ENCODE measurements around the gene THEMIS.
"Not testable (repeated sequence)": the region's sequence is repeated elsewhere in the genome, so short reads cannot be mapped to it uniquely, and the experiment has no call there.

Gene THEMIS

DNA sequence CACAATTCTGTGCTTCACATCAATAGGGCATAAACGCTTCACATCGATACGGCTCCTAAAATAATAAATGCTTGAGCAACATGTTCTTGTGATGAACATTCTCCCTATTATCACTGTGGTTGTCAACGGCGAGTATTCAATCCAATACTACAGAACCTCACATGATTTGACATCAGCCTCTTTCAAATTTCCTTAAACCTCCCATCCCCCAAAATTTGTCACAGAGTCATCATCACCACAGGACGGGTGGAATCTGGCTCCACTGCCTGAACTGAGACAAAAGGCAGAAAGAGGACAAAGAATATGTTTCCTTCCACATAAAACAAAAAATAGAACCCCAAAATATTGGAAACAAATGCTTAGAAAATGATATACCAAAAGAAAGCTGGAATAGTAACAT is 7.3 kb downstream of the THEMIS start:
- Histone ChIP-seq H3K36me3 (ENCODE audit: insufficient read depth, insufficient read length, low read length) (no peaks in the 10 kb centered on the region), H3K9me3 (ENCODE audit: insufficient read depth, low read length) (no peaks in the 10 kb centered on the region), H3K9ac (ENCODE audit: insufficient read length, low read depth) (no peak overlapping the region), H3K27me3 (ENCODE audit: insufficient read depth, insufficient read length) (no peaks in the 10 kb centered on the region), H3K4me3 (ENCODE audit: insufficient read length, low read depth) (no peak overlapping the region), H3K4me1 (ENCODE audit: insufficient read depth, insufficient read length) (no peaks in the 10 kb centered on the region)
- no peak for TF ChIP-seq ZNF274 (IDR thresholded peaks at IDR 0.05; ENCODE audit: low read depth, low read length)
- no peak for TF ChIP-seq YY1 (IDR thresholded peaks at IDR 0.05; ENCODE audit: insufficient read depth, insufficient read length)
- TF ChIP-seq SUZ12 (IDR thresholded peaks at IDR 0.05; ENCODE audit: extremely low read depth, insufficient read depth, insufficient read length): no peak
- DNase-seq (ENCODE audit: low read depth, low spot score): no peak

DNA sequence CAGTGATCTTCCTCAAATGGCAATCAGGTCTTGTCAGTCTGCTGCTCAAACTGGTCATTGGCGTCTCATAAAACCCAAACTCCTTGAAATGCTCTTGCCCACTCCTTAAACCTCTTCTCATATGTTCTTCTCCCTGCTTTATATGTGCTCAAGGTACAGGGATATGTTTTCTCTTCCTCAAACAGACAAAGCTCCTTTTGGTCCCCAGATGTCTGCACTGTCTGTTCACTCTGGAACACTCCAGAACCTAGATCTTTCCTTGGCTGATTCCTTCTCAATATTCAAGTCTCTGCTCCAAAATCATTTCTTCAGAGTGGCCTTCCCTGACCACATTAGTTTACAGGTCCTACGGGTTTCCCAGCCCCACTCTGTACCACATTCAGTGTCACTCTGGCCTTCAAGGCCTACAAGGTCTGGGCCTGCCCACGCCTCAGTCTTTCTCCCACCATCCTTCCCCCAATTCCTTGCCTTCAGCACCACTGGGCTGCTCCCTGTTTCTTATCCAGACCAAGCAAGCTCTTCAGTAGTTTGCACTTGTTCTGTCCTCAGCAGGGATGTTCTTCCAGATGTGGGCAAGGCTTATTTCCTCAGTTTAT is 9.0 kb downstream of the THEMIS start:
- no peak overlapping the region for H3K9ac ChIP-seq (ENCODE audit: insufficient read length, low read depth)
- no peaks in the 10 kb centered on the region for H3K36me3 ChIP-seq (ENCODE audit: insufficient read depth, insufficient read length, low read length)
- no peak overlapping the region for H3K4me3 ChIP-seq (ENCODE audit: insufficient read length, low read depth)
- no peaks in the 10 kb centered on the region for H3K4me1 ChIP-seq (ENCODE audit: insufficient read depth, insufficient read length)
- H3K27me3 ChIP-seq (ENCODE audit: insufficient read depth, insufficient read length): no peaks in the 10 kb centered on the region
- DNase-seq (ENCODE audit: low read depth, low spot score): no peak
- TF ChIP-seq SUZ12 (IDR thresholded peaks at IDR 0.05; ENCODE audit: extremely low read depth, insufficient read depth, insufficient read length): no peak
- TF ChIP-seq ZNF274 (IDR thresholded peaks at IDR 0.05; ENCODE audit: low read depth, low read length): no peak
- TF ChIP-seq YY1 (IDR thresholded peaks at IDR 0.05; ENCODE audit: insufficient read depth, insufficient read length): no peak
- no peaks in the 10 kb centered on the region for H3K9me3 ChIP-seq (ENCODE audit: insufficient read depth, low read length)

DNA sequence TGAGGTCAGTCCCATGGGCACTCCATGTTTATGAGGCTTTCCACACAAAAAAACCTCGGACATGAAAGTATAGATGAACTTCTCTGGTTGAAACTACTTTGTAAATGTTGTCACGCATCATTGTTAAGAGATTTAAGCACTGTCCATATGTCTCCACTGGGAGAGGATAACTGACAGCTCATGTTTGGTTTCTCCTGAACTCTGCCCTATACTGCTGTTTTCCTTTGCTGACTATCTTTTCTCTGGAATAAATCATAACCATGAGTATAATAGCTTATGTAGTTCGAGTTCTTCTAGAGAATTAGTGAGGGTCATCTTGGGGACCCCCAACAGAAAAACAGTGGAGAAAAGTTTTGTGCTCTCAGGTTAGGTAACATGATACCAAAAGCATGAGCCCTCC is 14.3 kb downstream of the THEMIS start:
- TF ChIP-seq YY1 (IDR thresholded peaks at IDR 0.05; ENCODE audit: insufficient read depth, insufficient read length) (no peak), SUZ12 (IDR thresholded peaks at IDR 0.05; ENCODE audit: extremely low read depth, insufficient read depth, insufficient read length) (no peak), ZNF274 (IDR thresholded peaks at IDR 0.05; ENCODE audit: low read depth, low read length) (no peak)
- no peaks in the 10 kb centered on the region for H3K36me3 ChIP-seq (ENCODE audit: insufficient read depth, insufficient read length, low read length)
- no peak overlapping the region for H3K9ac ChIP-seq (ENCODE audit: insufficient read length, low read depth)
- DNase-seq (ENCODE audit: low read depth, low spot score): no peak
- no peaks in the 10 kb centered on the region for H3K27me3 ChIP-seq (ENCODE audit: insufficient read depth, insufficient read length)
- H3K4me1 ChIP-seq (ENCODE audit: insufficient read depth, insufficient read length): no peaks in the 10 kb centered on the region
- no peaks in the 10 kb centered on the region for H3K9me3 ChIP-seq (ENCODE audit: insufficient read depth, low read length)
- H3K4me3 ChIP-seq (ENCODE audit: insufficient read length, low read depth): no peak overlapping the region

DNA sequence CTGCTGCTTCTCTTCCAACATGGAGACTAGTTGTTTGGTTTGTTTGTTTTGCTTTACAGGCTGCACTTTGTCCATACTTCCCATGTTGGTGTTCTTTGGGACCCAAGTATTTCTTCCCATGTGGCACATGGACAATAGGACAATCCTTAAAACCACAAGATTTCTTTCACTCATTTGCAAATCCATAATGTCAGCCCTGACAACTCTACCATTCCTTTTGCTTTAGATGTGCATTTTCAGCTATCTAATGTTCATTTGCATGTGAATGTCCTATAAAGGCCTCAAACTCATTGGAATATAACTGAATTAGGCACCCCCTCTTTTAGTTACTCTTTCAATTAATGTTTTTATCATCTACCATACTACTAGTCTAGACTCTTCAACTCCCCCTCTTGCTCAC is 16.7 kb downstream of the THEMIS start:
- H3K27me3 ChIP-seq (ENCODE audit: insufficient read depth, insufficient read length): no peaks in the 10 kb centered on the region
- H3K4me1 ChIP-seq (ENCODE audit: insufficient read depth, insufficient read length): no peaks in the 10 kb centered on the region
- no peaks in the 10 kb centered on the region for H3K36me3 ChIP-seq (ENCODE audit: insufficient read depth, insufficient read length, low read length)
- TF ChIP-seq YY1 (IDR thresholded peaks at IDR 0.05; ENCODE audit: insufficient read depth, insufficient read length): no peak
- TF ChIP-seq ZNF274 (IDR thresholded peaks at IDR 0.05; ENCODE audit: low read depth, low read length): no peak
- TF ChIP-seq SUZ12 (IDR thresholded peaks at IDR 0.05; ENCODE audit: extremely low read depth, insufficient read depth, insufficient read length): no peak
- no peak overlapping the region for H3K9ac ChIP-seq (ENCODE audit: insufficient read length, low read depth)
- no peak overlapping the region for H3K4me3 ChIP-seq (ENCODE audit: insufficient read length, low read depth)
- H3K9me3 ChIP-seq (ENCODE audit: insufficient read depth, low read length): no peaks in the 10 kb centered on the region
- DNase-seq (ENCODE audit: low read depth, low spot score): no peak

GRCh38 chr6:127881949-127882348 is 18.9 kb downstream of the THEMIS start:
- not testable (repeated sequence) for H3K9ac ChIP-seq (ENCODE audit: insufficient read length, low read depth); H3K4me1 ChIP-seq (ENCODE audit: insufficient read depth, insufficient read length); H3K27me3 ChIP-seq (ENCODE audit: insufficient read depth, insufficient read length); H3K36me3 ChIP-seq (ENCODE audit: insufficient read depth, insufficient read length, low read length); H3K9me3 ChIP-seq (ENCODE audit: insufficient read depth, low read length); DNase-seq (ENCODE audit: low read depth, low spot score); H3K4me3 ChIP-seq (ENCODE audit: insufficient read length, low read depth)

- Histone ChIP-seq H3K9me3 (ENCODE audit: insufficient read depth, low read length) (no peaks in the 10 kb centered on the region), H3K36me3 (ENCODE audit: insufficient read depth, insufficient read length, low read length) (no peaks in the 10 kb centered on the region), H3K9ac (ENCODE audit: insufficient read length, low read depth) (no peak overlapping the region), H3K4me3 (ENCODE audit: insufficient read length, low read depth) (no peak overlapping the region), H3K4me1 (ENCODE audit: insufficient read depth, insufficient read length) (no peaks in the 10 kb centered on the region), H3K27me3 (ENCODE audit: insufficient read depth, insufficient read length) (no peaks in the 10 kb centered on the region)
- TF ChIP-seq SUZ12 (IDR thresholded peaks at IDR 0.05; ENCODE audit: extremely low read depth, insufficient read depth, insufficient read length) (no peak), YY1 (IDR thresholded peaks at IDR 0.05; ENCODE audit: insufficient read depth, insufficient read length) (no peak), ZNF274 (IDR thresholded peaks at IDR 0.05; ENCODE audit: low read depth, low read length) (no peak)
- no peak for DNase-seq (ENCODE audit: low read depth, low spot score)
Measured at GRCh38 chr6:127880429-127880828, 20.4 kb downstream of the THEMIS start.

- Histone ChIP-seq H3K27me3 (ENCODE audit: insufficient read depth, insufficient read length) (no peaks in the 10 kb centered on the region), H3K9me3 (ENCODE audit: insufficient read depth, low read length) (no peaks in the 10 kb centered on the region), H3K9ac (ENCODE audit: insufficient read length, low read depth) (no peak overlapping the region), H3K36me3 (ENCODE audit: insufficient read depth, insufficient read length, low read length) (no peaks in the 10 kb centered on the region), H3K4me1 (ENCODE audit: insufficient read depth, insufficient read length) (no peaks in the 10 kb centered on the region), H3K4me3 (ENCODE audit: insufficient read length, low read depth) (no peak overlapping the region)
- TF ChIP-seq SUZ12 (IDR thresholded peaks at IDR 0.05; ENCODE audit: extremely low read depth, insufficient read depth, insufficient read length) (no peak), YY1 (IDR thresholded peaks at IDR 0.05; ENCODE audit: insufficient read depth, insufficient read length) (no peak), ZNF274 (IDR thresholded peaks at IDR 0.05; ENCODE audit: low read depth, low read length) (no peak)
- DNase-seq (ENCODE audit: low read depth, low spot score): no peak
Measured at GRCh38 chr6:127879685-127880084, 21.2 kb downstream of the THEMIS start.

DNA sequence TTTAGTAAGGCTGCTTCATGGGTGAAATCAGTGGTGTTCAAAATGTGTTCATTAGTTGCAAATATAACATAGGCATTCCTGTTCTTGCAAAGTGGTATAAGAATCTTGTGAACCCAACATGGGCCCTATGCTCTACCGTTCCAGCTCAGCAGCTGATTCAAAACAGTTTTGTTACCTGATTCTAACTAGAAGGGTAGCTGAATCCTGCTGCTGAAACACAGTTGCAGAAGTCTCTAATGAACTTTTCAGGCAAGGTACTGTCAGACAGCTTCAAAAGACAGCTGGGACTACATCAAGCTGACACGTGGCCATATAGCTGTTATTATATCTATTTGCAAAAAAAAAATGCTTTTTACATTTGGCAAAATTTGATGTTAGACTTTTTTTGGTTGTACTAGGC is 22.7 kb downstream of the THEMIS start:
- Histone ChIP-seq H3K4me1 (ENCODE audit: insufficient read depth, insufficient read length) (no peaks in the 10 kb centered on the region), H3K4me3 (ENCODE audit: insufficient read length, low read depth) (no peak overlapping the region), H3K9ac (ENCODE audit: insufficient read length, low read depth) (no peak overlapping the region), H3K36me3 (ENCODE audit: insufficient read depth, insufficient read length, low read length) (no peaks in the 10 kb centered on the region), H3K9me3 (ENCODE audit: insufficient read depth, low read length) (no peaks in the 10 kb centered on the region), H3K27me3 (ENCODE audit: insufficient read depth, insufficient read length) (no peaks in the 10 kb centered on the region)
- no peak for DNase-seq (ENCODE audit: low read depth, low spot score)
- TF ChIP-seq YY1 (IDR thresholded peaks at IDR 0.05; ENCODE audit: insufficient read depth, insufficient read length) (no peak), SUZ12 (IDR thresholded peaks at IDR 0.05; ENCODE audit: extremely low read depth, insufficient read depth, insufficient read length) (no peak), ZNF274 (IDR thresholded peaks at IDR 0.05; ENCODE audit: low read depth, low read length) (no peak)
